Activated CD8-positive, alpha-beta T cell treated with anti-CD3 and anti-CD28 coated beads for 36 hours (primary cell): Measurements from ENCODE around the gene SYNJ2. TPM values are rescaled to one million over a fixed set of nuclear protein-coding genes. Genes with fewer than 3 reads are reported as not detected.
A peak's percentile ranks its signal among the peaks of the same experiment; 100 is the strongest.

Experiments
- ATAC-seq: fragments of 200-7000 bp; cut with Tn5 transposase; one replicate; pipeline ENCODE4 v1.10.0; 2021; ENCODE audit warnings: mild to moderate bottlenecking, moderate library complexity
- CTCF ChIA-PET: fragments of 350-600 bp; sonication (Branson Sonifier 250); formaldehyde crosslinking; loops from one replicate; lab custom pipeline; 2021; ENCODE audit warnings: antibody characterized with exemption; lab: Charles Lee
- POLR2A ChIA-PET: fragments of 350-600 bp; sonication (Branson Sonifier 250); formaldehyde crosslinking; loops from one replicate; lab custom pipeline; 2021; ENCODE audit warnings: antibody characterized with exemption; lab: Charles Lee
- DNase-seq: peaks from one replicate; pipeline ENCODE4 v3.0.0-alpha.2; 2020
- H3K27ac Mint-ChIP-seq: one replicate; pipeline ENCODE4 v1.8.0; 2021; ENCODE audit warnings: mild to moderate bottlenecking, mixed read lengths
- H3K27me3 Mint-ChIP-seq: one replicate; pipeline ENCODE4 v1.8.0; 2021; ENCODE audit warnings: mixed read lengths
- H3K36me3 Mint-ChIP-seq: one replicate; pipeline ENCODE4 v1.8.0; 2021; ENCODE audit warnings: low read depth, mixed read lengths
- H3K4me1 Mint-ChIP-seq: one replicate; pipeline ENCODE4 v1.8.0; 2021; ENCODE audit warnings: low read depth, mixed read lengths
- H3K4me3 Mint-ChIP-seq: one replicate; pipeline ENCODE4 v1.8.0; 2021; ENCODE audit warnings: mild to moderate bottlenecking, moderate library complexity, mixed read lengths
- H3K9me3 Mint-ChIP-seq: one replicate; pipeline ENCODE4 v1.8.0; 2021; ENCODE audit warnings: mixed read lengths
- intact Hi-C: fragments of 100-400 bp; cut with micrococcal nuclease; formaldehyde crosslinking; loops from one replicate; pipeline ENCODE4 v1.10.0; 2022
- total RNA-seq, 2 experiments: library from RNA; stranded (reverse); gene quantifications; one replicate each; pipeline ENCODE4 v1.2.3, GENCODE V29; 2021
- TF ChIP-seq, protein P1 (sequence below): fragments of 200-600 bp; IDR thresholded peaks from one replicate; pipeline ENCODE4 v1.8.0; 2022; ENCODE audit warnings: antibody characterized with exemption, mild to moderate bottlenecking

SYNJ2 gene
- total RNA-seq, 2 experiments from 2014 or later: 27.7 to 28.5 TPM

- intact Hi-C loops: no loop called here
- no peaks in the 10 kb centered on the region for H3K9me3 Mint-ChIP-seq
- peaks cover 27% of the 10 kb centered on the region for H3K36me3 Mint-ChIP-seq
- ChIA-PET POLR2A (interaction anchor here (0.6 kb wide), 1 partner anchor 1116 kb away, joined by 3 read pairs; no protein-coding TSS in a partner anchor), CTCF (interaction anchor here (0.9 kb wide), 1 partner anchor 28 kb away, joined by 3 read pairs; no protein-coding TSS in a partner anchor)
- DNase-seq: no peak
- TF ChIP-seq, protein P1, sequence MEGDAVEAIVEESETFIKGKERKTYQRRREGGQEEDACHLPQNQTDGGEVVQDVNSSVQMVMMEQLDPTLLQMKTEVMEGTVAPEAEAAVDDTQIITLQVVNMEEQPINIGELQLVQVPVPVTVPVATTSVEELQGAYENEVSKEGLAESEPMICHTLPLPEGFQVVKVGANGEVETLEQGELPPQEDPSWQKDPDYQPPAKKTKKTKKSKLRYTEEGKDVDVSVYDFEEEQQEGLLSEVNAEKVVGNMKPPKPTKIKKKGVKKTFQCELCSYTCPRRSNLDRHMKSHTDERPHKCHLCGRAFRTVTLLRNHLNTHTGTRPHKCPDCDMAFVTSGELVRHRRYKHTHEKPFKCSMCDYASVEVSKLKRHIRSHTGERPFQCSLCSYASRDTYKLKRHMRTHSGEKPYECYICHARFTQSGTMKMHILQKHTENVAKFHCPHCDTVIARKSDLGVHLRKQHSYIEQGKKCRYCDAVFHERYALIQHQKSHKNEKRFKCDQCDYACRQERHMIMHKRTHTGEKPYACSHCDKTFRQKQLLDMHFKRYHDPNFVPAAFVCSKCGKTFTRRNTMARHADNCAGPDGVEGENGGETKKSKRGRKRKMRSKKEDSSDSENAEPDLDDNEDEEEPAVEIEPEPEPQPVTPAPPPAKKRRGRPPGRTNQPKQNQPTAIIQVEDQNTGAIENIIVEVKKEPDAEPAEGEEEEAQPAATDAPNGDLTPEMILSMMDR: no peak
- no peak overlapping the region for H3K4me3 Mint-ChIP-seq
- ATAC-seq: no peak
- H3K27me3 Mint-ChIP-seq: no peaks in the 10 kb centered on the region
- peaks cover 46% of the 10 kb centered on the region for H3K4me1 Mint-ChIP-seq
- no peak overlapping the region for H3K27ac Mint-ChIP-seq
Observed at GRCh38 chr6:158044525-158044888, 62.8 kb downstream of the SYNJ2 start.

GRCh38 chr6:158046201-158047126 lies 64.8 kb downstream of the SYNJ2 start:
- H3K4me1 Mint-ChIP-seq: peaks cover 27% of the 10 kb centered on the region
- peaks cover 31% of the 10 kb centered on the region for H3K36me3 Mint-ChIP-seq
- DNase-seq (peak; percentile 56), ATAC-seq (peak; percentile 63)
- H3K9me3 Mint-ChIP-seq: no peaks in the 10 kb centered on the region
- ChIA-PET POLR2A (interaction anchor here (0.6 to 4.7 kb wide), 5 partner anchors 11 to 65 kb away, joined by 3 to 22 read pairs (median 3); partner anchors contain the start of gene SYNJ2), CTCF (interaction anchor here (0.7 to 4.4 kb wide), 6 partner anchors 9 to 65 kb away, joined by 3 to 28 read pairs (median 4); partner anchors contain the start of gene SYNJ2)
- H3K27me3 Mint-ChIP-seq: no peaks in the 10 kb centered on the region
- H3K27ac Mint-ChIP-seq: peak overlapping the region; percentile 72
- TF ChIP-seq, protein P1: no peak
- H3K4me3 Mint-ChIP-seq: peak overlapping the region; percentile 9
- intact Hi-C loops: no loop called here

DNA sequence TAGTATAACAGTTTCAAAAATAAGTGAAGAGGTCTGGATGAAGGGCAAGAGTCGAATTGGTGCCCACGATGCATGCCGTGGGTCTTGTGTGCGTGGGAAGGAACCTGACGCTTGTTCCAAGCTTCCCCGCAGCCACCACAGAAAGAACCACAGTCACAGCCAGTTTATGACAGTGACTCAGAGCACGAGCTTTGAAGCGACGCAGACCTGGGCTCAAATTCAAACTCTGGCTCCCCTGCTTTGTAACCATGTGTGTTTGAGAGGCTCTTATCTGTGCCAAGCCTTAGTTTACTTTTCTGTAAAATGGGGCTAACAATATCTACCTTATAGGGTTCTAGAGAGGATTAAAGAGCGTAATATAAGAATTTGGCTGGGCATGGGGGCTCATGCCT lies 65.5 kb downstream of the SYNJ2 start:
- Mint-ChIP-seq H3K9me3 (no peaks in the 10 kb centered on the region), H3K36me3 (peaks cover 31% of the 10 kb centered on the region), H3K4me3 (peak overlapping the region; percentile 9), H3K27ac (peak overlapping the region; percentile 72), H3K4me1 (peaks cover 26% of the 10 kb centered on the region), H3K27me3 (no peaks in the 10 kb centered on the region)
- ATAC-seq: peak; percentile 60
- intact Hi-C loops: no loop called here
- TF ChIP-seq, protein P1: no peak
- ChIA-PET POLR2A (interaction anchor here (0.6 to 4.7 kb wide), 5 partner anchors 11 to 46 kb away, joined by 3 to 22 read pairs (median 4); no protein-coding TSS in a partner anchor), CTCF (interaction anchor here (0.8 to 4.4 kb wide), 5 partner anchors 8 to 25 kb away, joined by 3 to 28 read pairs (median 4); no protein-coding TSS in a partner anchor)
- DNase-seq: peak; percentile 88

DNA sequence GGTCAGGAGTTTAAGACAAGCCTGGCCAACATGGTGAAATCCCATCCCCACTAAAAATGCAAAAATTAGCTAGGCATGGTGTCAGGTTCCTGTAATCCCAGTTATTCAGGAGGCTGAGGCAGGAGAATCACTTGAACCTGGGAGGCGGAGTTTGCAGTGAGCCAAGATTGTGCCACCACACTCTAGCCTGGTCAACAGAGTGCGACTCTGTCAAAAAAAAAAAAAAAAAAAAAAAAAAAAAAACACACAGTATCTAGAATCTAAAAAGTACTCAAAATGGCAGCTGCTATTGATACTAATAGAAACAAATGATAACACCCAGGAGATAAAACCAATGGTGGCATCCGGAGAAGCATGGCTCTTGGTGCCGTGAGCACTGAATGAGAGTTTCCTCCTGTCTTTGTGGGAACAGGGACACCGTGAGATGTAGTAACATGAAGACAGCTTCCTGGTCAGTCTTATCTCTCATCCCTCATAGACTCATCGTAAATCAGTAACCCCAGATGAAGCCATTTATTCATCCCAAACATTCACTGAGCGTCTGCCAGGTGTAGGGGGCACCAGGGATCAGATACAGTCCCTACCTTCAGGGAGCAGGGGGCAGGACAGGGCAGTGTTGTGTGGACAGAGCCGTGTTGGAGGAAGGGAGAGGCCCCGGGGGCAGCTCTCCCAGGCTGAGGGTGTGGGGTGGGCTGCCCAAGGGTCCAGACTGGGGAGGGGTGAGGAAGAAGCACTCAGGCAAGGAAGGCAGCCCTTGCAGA lies 66.1 kb downstream of the SYNJ2 start:
- intact Hi-C loops: no loop called here
- H3K27me3 Mint-ChIP-seq: no peaks in the 10 kb centered on the region
- H3K4me3 Mint-ChIP-seq: no peak overlapping the region
- TF ChIP-seq, protein P1: no peak
- no peaks in the 10 kb centered on the region for H3K9me3 Mint-ChIP-seq
- POLR2A ChIA-PET: interaction anchor here (1.0 to 4.7 kb wide), 5 partner anchors 17 to 57 kb away, joined by 3 to 22 read pairs (median 4); no protein-coding TSS in a partner anchor
- peak overlapping the region; percentile 72 for H3K27ac Mint-ChIP-seq
- peaks cover 31% of the 10 kb centered on the region for H3K36me3 Mint-ChIP-seq
- no peak for ATAC-seq
- no peak for DNase-seq
- CTCF ChIA-PET: interaction anchor here (0.8 to 4.4 kb wide), 4 partner anchors 9 to 24 kb away, joined by 3 to 28 read pairs (median 8); no protein-coding TSS in a partner anchor
- peaks cover 27% of the 10 kb centered on the region for H3K4me1 Mint-ChIP-seq
